ENCODE results near the gene HLTF.

Gene HLTF

GRCh38 chr3:149010966-149011365 is 75.4 kb downstream of the HLTF start:
- Histone ChIP-seq H3K9ac (no peak overlapping the region), H3K27me3 (no peaks in the 10 kb centered on the region), H3K4me3 (no peak overlapping the region), H4K20me1 (no peaks in the 10 kb centered on the region), H3K27ac (no peak overlapping the region), H3K4me2 (no peak overlapping the region), H3K9me3 (no peaks in the 10 kb centered on the region), H3K36me3 (peaks cover 81% of the 10 kb centered on the region), H3K4me1 (peaks cover 8% of the 10 kb centered on the region)
- TF ChIP-seq Cebpa-rat (IDR thresholded peaks at IDR 0.05) = no peak

GRCh38 chr3:149010504-149010951 is 75.8 kb downstream of the HLTF start:
- no peak overlapping the region for H3K4me2 ChIP-seq
- TF ChIP-seq Cebpa-rat (IDR thresholded peaks at IDR 0.05) = no peak
- H3K4me1 ChIP-seq = peaks cover 8% of the 10 kb centered on the region
- no peaks in the 10 kb centered on the region for H4K20me1 ChIP-seq
- H3K4me3 ChIP-seq = no peak overlapping the region
- H3K27ac ChIP-seq = no peak overlapping the region
- H3K9me3 ChIP-seq = no peaks in the 10 kb centered on the region
- no peak overlapping the region for H3K9ac ChIP-seq
- no peaks in the 10 kb centered on the region for H3K27me3 ChIP-seq
- peaks cover 78% of the 10 kb centered on the region for H3K36me3 ChIP-seq

DNA sequence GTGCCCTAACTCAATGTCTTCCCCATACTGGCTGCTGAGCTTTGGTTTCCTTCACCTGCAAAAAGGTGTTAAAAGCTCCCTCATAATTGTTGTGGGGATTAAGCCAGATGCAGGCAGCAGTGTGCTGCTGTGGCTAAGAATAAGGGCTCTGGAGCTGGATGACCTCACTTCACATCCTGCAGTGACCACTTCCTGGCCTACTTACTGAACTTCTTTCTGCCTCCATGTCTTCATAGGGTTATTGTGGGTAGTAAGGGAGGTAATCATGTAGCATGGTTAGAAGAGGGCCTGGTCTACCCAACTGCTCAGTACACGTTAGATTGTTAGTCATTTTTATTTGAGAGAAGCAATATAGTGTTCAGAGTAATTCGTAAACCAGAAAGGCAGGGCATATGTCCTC is 76.6 kb downstream of the HLTF start:
- no peaks in the 10 kb centered on the region for H4K20me1 ChIP-seq
- TF ChIP-seq Cebpa-rat (IDR thresholded peaks at IDR 0.05) = no peak
- H3K4me3 ChIP-seq = no peak overlapping the region
- H3K9ac ChIP-seq = no peak overlapping the region
- H3K4me1 ChIP-seq = peaks cover 14% of the 10 kb centered on the region
- H3K36me3 ChIP-seq = peaks cover 71% of the 10 kb centered on the region
- H3K27ac ChIP-seq = no peak overlapping the region
- H3K4me2 ChIP-seq = peak overlapping the region; percentile 48
- no peaks in the 10 kb centered on the region for H3K27me3 ChIP-seq
- H3K9me3 ChIP-seq = no peaks in the 10 kb centered on the region

GRCh38 chr3:149007567-149008257 is 78.6 kb downstream of the HLTF start:
- no peak for TF ChIP-seq Cebpa-rat (IDR thresholded peaks at IDR 0.05)
- H3K27ac ChIP-seq = no peak overlapping the region
- 0 out of 2 replicates have a peak, but pooled peaks cover 8% of the 10 kb centered on the region for H4K20me1 ChIP-seq
- H3K9ac ChIP-seq = no peak overlapping the region
- H3K4me1 ChIP-seq = peaks cover 30% of the 10 kb centered on the region
- peaks cover 53% of the 10 kb centered on the region for H3K36me3 ChIP-seq
- no peak overlapping the region for H3K4me3 ChIP-seq
- H3K9me3 ChIP-seq = no peaks in the 10 kb centered on the region
- no peaks in the 10 kb centered on the region for H3K27me3 ChIP-seq
- H3K4me2 ChIP-seq = no peak overlapping the region

GRCh38 chr3:149005416-149005815 is 80.9 kb downstream of the HLTF start:
- no peak overlapping the region for H3K27ac ChIP-seq
- H3K4me1 ChIP-seq = peaks cover 30% of the 10 kb centered on the region
- no peaks in the 10 kb centered on the region for H3K27me3 ChIP-seq
- H3K36me3 ChIP-seq = peaks cover 38% of the 10 kb centered on the region
- H3K9me3 ChIP-seq = no peaks in the 10 kb centered on the region
- H3K4me2 ChIP-seq = no peak overlapping the region
- no peak overlapping the region for H3K4me3 ChIP-seq
- TF ChIP-seq Cebpa-rat (IDR thresholded peaks at IDR 0.05) = no peak
- 0 out of 2 replicates have a peak, but pooled peaks cover 8% of the 10 kb centered on the region for H4K20me1 ChIP-seq
- H3K9ac ChIP-seq = no peak overlapping the region

GRCh38 chr3:149004622-149005021 is 81.7 kb downstream of the HLTF start:
- peak overlapping the region; percentile 52 for H3K4me2 ChIP-seq
- H3K4me3 ChIP-seq = no peak overlapping the region
- H4K20me1 ChIP-seq = 0 out of 2 replicates have a peak, but pooled peaks cover 8% of the 10 kb centered on the region
- peaks cover 37% of the 10 kb centered on the region for H3K36me3 ChIP-seq
- no peak for TF ChIP-seq Cebpa-rat (IDR thresholded peaks at IDR 0.05)
- H3K9ac ChIP-seq = no peak overlapping the region
- no peaks in the 10 kb centered on the region for H3K9me3 ChIP-seq
- H3K27me3 ChIP-seq = no peaks in the 10 kb centered on the region
- no peak overlapping the region for H3K27ac ChIP-seq
- H3K4me1 ChIP-seq = peaks cover 26% of the 10 kb centered on the region

GRCh38 chr3:149003653-149004305 is 82.6 kb downstream of the HLTF start:
- no peak overlapping the region for H3K27ac ChIP-seq
- 0 out of 2 replicates have a peak overlapping the region, but pooled peaks have one; percentile 52 for H3K4me2 ChIP-seq
- H3K4me1 ChIP-seq = peaks cover 21% of the 10 kb centered on the region
- 0 out of 2 replicates have a peak, but pooled peaks cover 8% of the 10 kb centered on the region for H4K20me1 ChIP-seq
- H3K9ac ChIP-seq = no peak overlapping the region
- H3K36me3 ChIP-seq = peaks cover 33% of the 10 kb centered on the region
- H3K9me3 ChIP-seq = no peaks in the 10 kb centered on the region
- no peaks in the 10 kb centered on the region for H3K27me3 ChIP-seq
- TF ChIP-seq Cebpa-rat (IDR thresholded peaks at IDR 0.05) = no peak
- H3K4me3 ChIP-seq = no peak overlapping the region

DNA sequence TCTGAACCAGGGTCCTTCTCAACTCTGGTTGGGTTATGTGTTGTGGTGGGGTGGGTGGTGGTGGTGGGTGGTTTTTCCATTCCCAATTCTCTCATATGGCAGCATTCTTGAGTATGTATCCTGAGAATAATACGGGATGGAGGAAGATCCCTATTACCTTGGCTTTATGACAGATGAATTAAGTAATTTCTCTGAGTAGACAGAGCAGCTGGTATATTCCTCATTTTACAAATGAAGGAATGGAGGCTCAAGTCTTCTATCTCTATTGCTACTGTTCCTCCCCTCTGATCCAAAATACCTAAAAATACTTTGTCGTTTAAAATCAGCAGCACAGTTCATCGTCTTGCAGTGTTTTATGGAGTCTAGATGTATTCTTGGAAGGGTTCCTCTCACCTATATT is 84.6 kb downstream of the HLTF start:
- Histone ChIP-seq H3K27me3 (no peaks in the 10 kb centered on the region), H4K20me1 (0 out of 2 replicates have a peak, but pooled peaks cover 8% of the 10 kb centered on the region), H3K9ac (no peak overlapping the region), H3K4me3 (no peak overlapping the region), H3K36me3 (peaks cover 39% of the 10 kb centered on the region), H3K4me1 (peaks cover 21% of the 10 kb centered on the region), H3K4me2 (no peak overlapping the region), H3K9me3 (no peaks in the 10 kb centered on the region), H3K27ac (no peak overlapping the region)
- TF ChIP-seq Cebpa-rat (IDR thresholded peaks at IDR 0.05) = no peak

- peaks cover 53% of the 10 kb centered on the region for H3K36me3 ChIP-seq
- H3K4me3 ChIP-seq = no peak overlapping the region
- H3K4me2 ChIP-seq = no peak overlapping the region
- H4K20me1 ChIP-seq = 0 out of 2 replicates have a peak, but pooled peaks cover 8% of the 10 kb centered on the region
- H3K27me3 ChIP-seq = no peaks in the 10 kb centered on the region
- no peak overlapping the region for H3K27ac ChIP-seq
- H3K9me3 ChIP-seq = no peaks in the 10 kb centered on the region
- H3K9ac ChIP-seq = no peak overlapping the region
- TF ChIP-seq Cebpa-rat (IDR thresholded peaks at IDR 0.05) = no peak
- peaks cover 21% of the 10 kb centered on the region for H3K4me1 ChIP-seq
Observed at GRCh38 chr3:149000206-149000745, 86.1 kb downstream of the HLTF start.

- Histone ChIP-seq H3K4me2 (no peak overlapping the region), H3K9me3 (no peaks in the 10 kb centered on the region), H3K4me1 (peaks cover 17% of the 10 kb centered on the region), H3K27ac (no peak overlapping the region), H3K4me3 (no peak overlapping the region), H3K9ac (no peak overlapping the region), H4K20me1 (0 out of 2 replicates have a peak, but pooled peaks cover 8% of the 10 kb centered on the region), H3K27me3 (no peaks in the 10 kb centered on the region), H3K36me3 (peaks cover 58% of the 10 kb centered on the region)
- TF ChIP-seq Cebpa-rat (IDR thresholded peaks at IDR 0.05) = no peak
Observed at GRCh38 chr3:148999806-149000205, 86.5 kb downstream of the HLTF start.
